Endothelial cell (in vitro differentiated cells): ENCODE measurements around the gene LYPD8. TPM values are rescaled to one million over a fixed set of nuclear protein-coding genes. Genes with fewer than 3 reads are reported as not detected.
"Not testable (repeated sequence)": the region's sequence is repeated elsewhere in the genome, so short reads cannot be mapped to it uniquely, and the experiment has no call there.

Experiments
- DNase-seq: peaks from one replicate; pipeline ENCODE4 v3.0.0; 2021; ENCODE audit warnings: low spot score
- H3K27ac Mint-ChIP-seq: one replicate; pipeline ENCODE4 v1.8.0; 2021; ENCODE audit warnings: mixed read lengths, inconsistent platforms; ENCODE audit not compliant: unreplicated experiment
- H3K27me3 Mint-ChIP-seq: one replicate; pipeline ENCODE4 v1.8.0; 2021; ENCODE audit warnings: mild to moderate bottlenecking, moderate library complexity, mixed read lengths, inconsistent platforms; ENCODE audit not compliant: unreplicated experiment
- H3K36me3 Mint-ChIP-seq: one replicate; pipeline ENCODE4 v1.8.0; 2021; ENCODE audit warnings: mild to moderate bottlenecking, low read depth, mixed read lengths, inconsistent platforms; ENCODE audit not compliant: unreplicated experiment
- H3K4me1 Mint-ChIP-seq: one replicate; pipeline ENCODE4 v1.8.0; 2021; ENCODE audit warnings: mild to moderate bottlenecking, mixed read lengths, inconsistent platforms; ENCODE audit not compliant: unreplicated experiment
- H3K4me3 Mint-ChIP-seq: one replicate; pipeline ENCODE4 v1.8.0; 2021; ENCODE audit warnings: mild to moderate bottlenecking, mixed read lengths, inconsistent platforms; ENCODE audit not compliant: unreplicated experiment
- H3K9me3 Mint-ChIP-seq: one replicate; pipeline ENCODE4 v1.8.0; 2021; ENCODE audit warnings: mixed read lengths, inconsistent platforms; ENCODE audit not compliant: unreplicated experiment
- CTCF ChIP-seq: fragments of 200-600 bp; sonication (generic); IDR thresholded peaks from one replicate; pipeline ENCODE4 v1.5.0; 2021; ENCODE audit warnings: antibody characterized with exemption; ENCODE audit not compliant: unreplicated experiment
- total RNA-seq: library from RNA; stranded (reverse); fragmentation: NEBNext Ultra II Directional; extraction: Animal tissue kit (Norgen Biotek cat#: 25700); gene quantifications from one replicate; pipeline ENCODE4 v1.2.1, GENCODE V29; 2021; ENCODE audit not compliant: unreplicated experiment

The LYPD8 gene
- total RNA-seq, 1 donor from 2014 or later, result not detected

GRCh38 chr1:248798791-248799190 lies 43.2 kb upstream of the LYPD8 start:
- no peak for TF ChIP-seq CTCF
- DNase-seq, result no peak
- no peaks in the 10 kb centered on the region for H3K4me1 Mint-ChIP-seq
- no peak overlapping the region for H3K27ac Mint-ChIP-seq
- H3K36me3 Mint-ChIP-seq, result peaks cover 5% of the 10 kb centered on the region
- peaks cover 13% of the 10 kb centered on the region for H3K9me3 Mint-ChIP-seq
- no peak overlapping the region for H3K4me3 Mint-ChIP-seq
- H3K27me3 Mint-ChIP-seq, result no peaks in the 10 kb centered on the region

- DNase-seq, H3K4me1 Mint-ChIP-seq, H3K9me3 Mint-ChIP-seq, H3K4me3 Mint-ChIP-seq, H3K36me3 Mint-ChIP-seq, H3K27ac Mint-ChIP-seq, H3K27me3 Mint-ChIP-seq: not testable (repeated sequence)
Observed at GRCh38 chr1:248794663-248795062, 39.1 kb upstream of the LYPD8 start.

- no peak for DNase-seq
- no peak overlapping the region for H3K4me3 Mint-ChIP-seq
- peaks cover 6% of the 10 kb centered on the region for H3K36me3 Mint-ChIP-seq
- TF ChIP-seq CTCF, result no peak
- H3K9me3 Mint-ChIP-seq, result peaks cover 8% of the 10 kb centered on the region
- no peak overlapping the region for H3K27ac Mint-ChIP-seq
- H3K27me3 Mint-ChIP-seq, result no peaks in the 10 kb centered on the region
- no peaks in the 10 kb centered on the region for H3K4me1 Mint-ChIP-seq
Observed at GRCh38 chr1:248793592-248793991, 38.0 kb upstream of the LYPD8 start.

GRCh38 chr1:248792342-248792741 lies 36.8 kb upstream of the LYPD8 start:
- DNase-seq, result no peak

GRCh38 chr1:248791010-248791409 lies 35.5 kb upstream of the LYPD8 start:
- Mint-ChIP-seq H3K36me3 (peaks cover 6% of the 10 kb centered on the region), H3K9me3 (peaks cover 12% of the 10 kb centered on the region), H3K4me3 (no peak overlapping the region), H3K4me1 (no peaks in the 10 kb centered on the region), H3K27ac (no peak overlapping the region), H3K27me3 (peaks cover 4% of the 10 kb centered on the region)
- no peak for TF ChIP-seq CTCF
- no peak for DNase-seq

More at GRCh38 chr1:248792342-248792741, 36.8 kb upstream of the LYPD8 start:
- Mint-ChIP-seq H3K4me1 (no peaks in the 10 kb centered on the region), H3K4me3 (no peak overlapping the region), H3K27me3 (peaks cover 4% of the 10 kb centered on the region), H3K9me3 (peaks cover 8% of the 10 kb centered on the region), H3K36me3 (peaks cover 6% of the 10 kb centered on the region), H3K27ac (no peak overlapping the region)
- TF ChIP-seq CTCF, result no peak

- no peaks in the 10 kb centered on the region for H3K4me1 Mint-ChIP-seq
- H3K27ac Mint-ChIP-seq, result no peak overlapping the region
- peaks cover 7% of the 10 kb centered on the region for H3K27me3 Mint-ChIP-seq
- H3K36me3 Mint-ChIP-seq, result peaks cover 6% of the 10 kb centered on the region
- no peak overlapping the region for H3K4me3 Mint-ChIP-seq
- no peak for TF ChIP-seq CTCF
- H3K9me3 Mint-ChIP-seq, result peaks cover 16% of the 10 kb centered on the region
- no peak for DNase-seq
Observed at GRCh38 chr1:248790456-248790855, 34.9 kb upstream of the LYPD8 start.

- not testable (repeated sequence) for H3K36me3 Mint-ChIP-seq, H3K4me3 Mint-ChIP-seq, H3K27me3 Mint-ChIP-seq, H3K4me1 Mint-ChIP-seq, DNase-seq, H3K27ac Mint-ChIP-seq
- H3K9me3 Mint-ChIP-seq, result peaks cover 16% of the 10 kb centered on the region
Observed at GRCh38 chr1:248789337-248789736, 33.8 kb upstream of the LYPD8 start.
